Measurements from ENCODE around the gene LMLN.
"Not testable (repeated sequence)": the region's sequence is repeated elsewhere in the genome, so short reads cannot be mapped to it uniquely, and the experiment has no call there.

The LMLN gene

GRCh38 chr3:197960694-197961581 is 921 bp downstream of the LMLN start:
- H3F3A ChIP-seq (ENCODE audit: low read depth), result 0 out of 2 replicates have a peak, but pooled peaks cover 7% of the 10 kb centered on the region
- peaks cover 10% of the 10 kb centered on the region; the same call in 1 of the 2 replicates for H3K36me3 ChIP-seq (ENCODE audit: insufficient read depth, low read length)
- H3K27me3 ChIP-seq (ENCODE audit: insufficient read depth, low read length, poor library complexity, severe bottlenecking), result no peaks in the 10 kb centered on the region
- peak overlapping the region; percentile 86 for H3K4me3 ChIP-seq (ENCODE audit: low read length, poor library complexity, severe bottlenecking)
- H3K9me2 ChIP-seq (replicated peaks; ENCODE audit: low read depth, low read length), result no peaks in the 10 kb centered on the region
- H4K20me1 ChIP-seq (ENCODE audit: insufficient read depth, low read length, poor library complexity, severe bottlenecking), result no peaks in the 10 kb centered on the region
- peak overlapping the region; percentile 53 for H3K9ac ChIP-seq (ENCODE audit: low read depth, low read length, poor library complexity, severe bottlenecking)
- TF ChIP-seq CTCF (conservative IDR thresholded peaks at IDR 0.05; ENCODE audit: low read length) (no peak), EZH2phosphoT487 (IDR thresholded peaks at IDR 0.05; ENCODE audit: borderline replicate concordance) (no peak)
- H3K4me2 ChIP-seq (ENCODE audit: low read depth, low read length, poor library complexity, severe bottlenecking), result peak overlapping the region; percentile 86
- H2AFZ ChIP-seq (ENCODE audit: low read length), result peak overlapping the region; percentile 92
- peaks cover 35% of the 10 kb centered on the region for H3K4me1 ChIP-seq (ENCODE audit: insufficient read depth, low read length, poor library complexity, severe bottlenecking)
- no peaks in the 10 kb centered on the region for H3K9me3 ChIP-seq (ENCODE audit: insufficient read depth, low read depth, low read length)
- H3K79me2 ChIP-seq (ENCODE audit: insufficient read depth, low read length), result no peaks in the 10 kb centered on the region

- Histone ChIP-seq H3K4me3 (ENCODE audit: low read length, poor library complexity, severe bottlenecking) (peak overlapping the region; percentile 86), H3K4me2 (ENCODE audit: low read depth, low read length, poor library complexity, severe bottlenecking) (peak overlapping the region; percentile 86), H4K20me1 (ENCODE audit: insufficient read depth, low read length, poor library complexity, severe bottlenecking) (no peaks in the 10 kb centered on the region), H3K27me3 (ENCODE audit: insufficient read depth, low read length, poor library complexity, severe bottlenecking) (no peaks in the 10 kb centered on the region), H3F3A (ENCODE audit: low read depth) (0 out of 2 replicates have a peak, but pooled peaks cover 2% of the 10 kb centered on the region), H3K79me2 (ENCODE audit: insufficient read depth, low read length) (no peaks in the 10 kb centered on the region), H3K9me3 (ENCODE audit: insufficient read depth, low read depth, low read length) (peaks cover 2% of the 10 kb centered on the region; the same call in 1 of the 2 replicates), H3K9me2 (replicated peaks; ENCODE audit: low read depth, low read length) (no peaks in the 10 kb centered on the region), H3K4me1 (ENCODE audit: insufficient read depth, low read length, poor library complexity, severe bottlenecking) (peaks cover 35% of the 10 kb centered on the region), H3K36me3 (ENCODE audit: insufficient read depth, low read length) (peaks cover 4% of the 10 kb centered on the region; the same call in 1 of the 2 replicates), H2AFZ (ENCODE audit: low read length) (peak overlapping the region; percentile 92), H3K9ac (ENCODE audit: low read depth, low read length, poor library complexity, severe bottlenecking) (peak overlapping the region; percentile 53)
- TF ChIP-seq CTCF (conservative IDR thresholded peaks at IDR 0.05; ENCODE audit: low read length) (no peak), EZH2phosphoT487 (IDR thresholded peaks at IDR 0.05; ENCODE audit: borderline replicate concordance) (no peak)
Observed at GRCh38 chr3:197961582-197961945, 1.5 kb downstream of the LMLN start.

GRCh38 chr3:197963019-197963637 is 3.1 kb downstream of the LMLN start:
- no peak for TF ChIP-seq CTCF (conservative IDR thresholded peaks at IDR 0.05; ENCODE audit: low read length)
- TF ChIP-seq EZH2phosphoT487 (IDR thresholded peaks at IDR 0.05; ENCODE audit: borderline replicate concordance), result no peak
- Histone ChIP-seq H3K79me2 (ENCODE audit: insufficient read depth, low read length) (no peaks in the 10 kb centered on the region), H3K9me3 (ENCODE audit: insufficient read depth, low read depth, low read length) (peaks cover 5% of the 10 kb centered on the region; the same call in 1 of the 2 replicates)

GRCh38 chr3:197967337-197967989 is 7.4 kb downstream of the LMLN start:
- H2AFZ ChIP-seq (ENCODE audit: low read length); H3K9ac ChIP-seq (ENCODE audit: low read depth, low read length, poor library complexity, severe bottlenecking); H3K9me3 ChIP-seq (ENCODE audit: insufficient read depth, low read depth, low read length); H3K27me3 ChIP-seq (ENCODE audit: insufficient read depth, low read length, poor library complexity, severe bottlenecking); H3K79me2 ChIP-seq (ENCODE audit: insufficient read depth, low read length); H3K9me2 ChIP-seq (replicated peaks; ENCODE audit: low read depth, low read length); H3K36me3 ChIP-seq (ENCODE audit: insufficient read depth, low read length); H3F3A ChIP-seq (ENCODE audit: low read depth); H3K4me1 ChIP-seq (ENCODE audit: insufficient read depth, low read length, poor library complexity, severe bottlenecking); H4K20me1 ChIP-seq (ENCODE audit: insufficient read depth, low read length, poor library complexity, severe bottlenecking); H3K4me3 ChIP-seq (ENCODE audit: low read length, poor library complexity, severe bottlenecking); H3K4me2 ChIP-seq (ENCODE audit: low read depth, low read length, poor library complexity, severe bottlenecking): not testable (repeated sequence)

More at GRCh38 chr3:197963019-197963637, 3.1 kb downstream of the LMLN start:
- no peak overlapping the region for H3K4me2 ChIP-seq (ENCODE audit: low read depth, low read length, poor library complexity, severe bottlenecking)
- H2AFZ ChIP-seq (ENCODE audit: low read length), result no peak overlapping the region
- peaks cover 33% of the 10 kb centered on the region for H3K4me1 ChIP-seq (ENCODE audit: insufficient read depth, low read length, poor library complexity, severe bottlenecking)
- 0 out of 2 replicates have a peak, but pooled peaks cover under 1% of the 10 kb centered on the region for H3F3A ChIP-seq (ENCODE audit: low read depth)
- H3K4me3 ChIP-seq (ENCODE audit: low read length, poor library complexity, severe bottlenecking), result no peak overlapping the region
- H3K9ac ChIP-seq (ENCODE audit: low read depth, low read length, poor library complexity, severe bottlenecking), result no peak overlapping the region
- no peaks in the 10 kb centered on the region for H4K20me1 ChIP-seq (ENCODE audit: insufficient read depth, low read length, poor library complexity, severe bottlenecking)
- H3K36me3 ChIP-seq (ENCODE audit: insufficient read depth, low read length), result no peaks in the 10 kb centered on the region
- H3K9me2 ChIP-seq (replicated peaks; ENCODE audit: low read depth, low read length), result no peaks in the 10 kb centered on the region
- no peaks in the 10 kb centered on the region for H3K27me3 ChIP-seq (ENCODE audit: insufficient read depth, low read length, poor library complexity, severe bottlenecking)
